Activated CD8-positive, alpha-beta memory T cell treated with anti-CD3 and anti-CD28 coated beads for 36 hours (primary cell): ENCODE measurements around the gene PSEN2. TPM values are rescaled to one million over a fixed set of nuclear protein-coding genes. Genes with fewer than 3 reads are reported as not detected.
"Not testable (repeated sequence)": the region's sequence is repeated elsewhere in the genome, so short reads cannot be mapped to it uniquely, and the experiment has no call there.

Experiments
- CTCF ChIA-PET: fragments of 350-600 bp; sonication (Branson Sonifier 250); formaldehyde crosslinking; loops from one replicate; lab custom pipeline; 2021; ENCODE audit warnings: antibody characterized with exemption; lab: Charles Lee
- POLR2A ChIA-PET: fragments of 350-600 bp; sonication (Branson Sonifier 250); formaldehyde crosslinking; loops from one replicate; lab custom pipeline; 2021; ENCODE audit warnings: antibody characterized with exemption; lab: Charles Lee
- total RNA-seq, 2 experiments: library from RNA; stranded (reverse); gene quantifications; one replicate each; pipeline ENCODE4 v1.2.3, GENCODE V29; 2021

The PSEN2 gene
- total RNA-seq, result 1 to 10 TPM; 7.2 to 7.7 TPM

DNA sequence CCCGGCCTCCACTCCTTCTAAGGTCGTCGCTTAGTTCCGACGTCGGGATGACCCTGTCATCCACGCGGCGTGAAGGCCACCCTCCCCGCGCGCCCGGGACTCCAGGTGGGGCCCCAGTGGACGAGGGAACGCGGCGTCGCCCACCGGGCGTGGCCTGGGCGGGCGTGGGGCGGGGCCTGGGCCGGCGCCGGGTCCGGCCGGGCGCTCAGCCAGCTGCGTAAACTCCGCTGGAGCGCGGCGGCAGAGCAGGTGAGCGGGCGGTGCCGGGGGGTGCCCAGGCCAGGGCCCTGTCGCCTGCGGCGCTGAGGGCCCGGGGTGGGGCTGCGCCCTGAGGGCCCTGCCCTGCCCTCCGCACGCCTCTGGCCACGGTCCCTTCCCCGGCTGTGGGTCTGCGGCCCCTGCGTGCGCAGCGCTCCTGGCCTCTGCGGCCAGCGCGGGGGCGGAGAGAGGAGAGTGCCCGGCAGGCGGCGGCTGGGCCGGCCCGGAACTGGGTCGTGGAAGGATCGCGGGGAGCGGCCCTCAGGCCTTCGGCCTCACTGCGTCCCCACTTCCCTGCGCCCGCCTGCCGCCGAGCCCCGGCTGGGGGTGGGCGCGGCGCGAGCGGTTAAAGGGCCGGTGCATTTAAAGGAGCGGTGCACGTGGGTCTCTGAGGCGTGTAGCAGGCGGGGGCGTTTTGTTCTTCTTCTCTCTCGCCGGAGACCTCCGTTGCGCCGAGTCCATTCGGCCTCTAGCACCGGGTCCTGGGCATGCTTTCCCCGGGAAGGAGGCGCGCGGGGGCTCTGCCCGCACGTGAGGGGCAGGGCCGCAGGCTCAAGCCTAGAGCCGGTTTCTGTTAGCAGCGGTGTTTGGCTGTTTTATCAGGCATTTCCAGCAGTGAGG is at the start of gene PSEN2:
TSS of gene PSEN2 (plus strand) at position 216 of the 879 bp plus-strand sequence. CDS start 11,292 bp downstream, outside the sequence.
- POLR2A ChIA-PET, result interaction anchor here (1.9 kb wide), 1 partner anchor 12 kb away, joined by 8 read pairs; no protein-coding TSS in a partner anchor
- CTCF ChIA-PET, result no interaction called here

- ChIA-PET CTCF (interaction anchor here (0.6 to 1.1 kb wide), 2 partner anchors 138 to 480 kb away, joined by 3 to 6 read pairs; no protein-coding TSS in a partner anchor), POLR2A (no interaction called here)
Observed at GRCh38 chr1:226820941-226821718, 49.3 kb upstream of the PSEN2 start.

DNA sequence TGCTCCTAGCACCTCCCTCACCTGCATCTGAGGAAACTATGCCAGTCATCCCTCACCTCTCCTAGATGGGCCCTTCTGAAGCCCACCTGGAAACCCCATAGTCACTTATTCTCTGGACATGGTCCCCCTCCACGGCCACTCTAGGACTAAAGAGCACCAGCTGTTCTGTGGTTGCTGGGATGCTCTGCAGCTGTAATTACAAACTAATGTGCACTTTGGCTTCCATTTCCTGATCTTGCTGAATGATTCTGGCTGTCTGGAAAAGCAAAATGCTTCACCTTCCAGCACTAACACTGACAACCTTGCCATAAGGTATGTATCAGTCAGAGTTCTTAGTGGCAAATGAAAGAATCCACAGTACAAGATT is 48.7 kb upstream of the PSEN2 start:
- CTCF ChIA-PET, result interaction anchor here (1.1 kb wide), 1 partner anchor 139 kb away, joined by 3 read pairs; no protein-coding TSS in a partner anchor

GRCh38 chr1:226823643-226824042 is 46.8 kb upstream of the PSEN2 start:
- CTCF ChIA-PET, result interaction anchor here (1.3 kb wide), 1 partner anchor 190 kb away, joined by 4 read pairs; no protein-coding TSS in a partner anchor
- POLR2A ChIA-PET, result interaction anchor here (0.6 kb wide), 2 partner anchors 84 to 161 kb away, joined by 3 read pairs; no protein-coding TSS in a partner anchor

More for the DNA sequence above, 48.7 kb upstream of the PSEN2 start:
- POLR2A ChIA-PET, result no interaction called here

GRCh38 chr1:226825037-226825745 is 45.2 kb upstream of the PSEN2 start:
- POLR2A ChIA-PET, result interaction anchor here (0.5 kb wide), 1 partner anchor 25 kb away, joined by 6 read pairs; no protein-coding TSS in a partner anchor

DNA sequence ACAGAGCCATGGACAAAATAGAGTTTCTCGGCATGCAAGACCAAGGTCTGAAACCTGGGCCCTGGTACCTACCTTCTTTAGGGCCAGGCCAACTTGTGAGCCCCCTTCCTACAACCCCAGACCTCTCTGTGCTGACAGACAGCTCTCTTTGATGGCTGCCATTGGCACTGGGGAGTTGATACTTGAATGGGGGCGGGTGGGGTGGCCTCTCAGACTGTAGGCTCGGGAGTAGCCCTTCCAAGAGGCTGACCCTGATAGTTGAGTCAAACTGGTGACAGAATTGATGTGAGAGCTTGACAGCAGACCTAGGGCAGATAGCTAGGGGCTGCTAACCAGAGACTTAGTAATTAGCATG is 44.7 kb upstream of the PSEN2 start:
- CTCF ChIA-PET, result interaction anchor here (1.4 to 4.9 kb wide), 3 partner anchors 191 to 199 kb away, joined by 5 to 34 read pairs (median 26); no protein-coding TSS in a partner anchor
- POLR2A ChIA-PET, result interaction anchor here (0.5 to 1.2 kb wide), 2 partner anchors 25 to 89 kb away, joined by 3 to 6 read pairs; no protein-coding TSS in a partner anchor

More at GRCh38 chr1:226825037-226825745, 45.2 kb upstream of the PSEN2 start:
- CTCF ChIA-PET, result interaction anchor here (1.4 to 4.9 kb wide), 2 partner anchors 191 to 199 kb away, joined by 5 to 34 read pairs; no protein-coding TSS in a partner anchor

DNA sequence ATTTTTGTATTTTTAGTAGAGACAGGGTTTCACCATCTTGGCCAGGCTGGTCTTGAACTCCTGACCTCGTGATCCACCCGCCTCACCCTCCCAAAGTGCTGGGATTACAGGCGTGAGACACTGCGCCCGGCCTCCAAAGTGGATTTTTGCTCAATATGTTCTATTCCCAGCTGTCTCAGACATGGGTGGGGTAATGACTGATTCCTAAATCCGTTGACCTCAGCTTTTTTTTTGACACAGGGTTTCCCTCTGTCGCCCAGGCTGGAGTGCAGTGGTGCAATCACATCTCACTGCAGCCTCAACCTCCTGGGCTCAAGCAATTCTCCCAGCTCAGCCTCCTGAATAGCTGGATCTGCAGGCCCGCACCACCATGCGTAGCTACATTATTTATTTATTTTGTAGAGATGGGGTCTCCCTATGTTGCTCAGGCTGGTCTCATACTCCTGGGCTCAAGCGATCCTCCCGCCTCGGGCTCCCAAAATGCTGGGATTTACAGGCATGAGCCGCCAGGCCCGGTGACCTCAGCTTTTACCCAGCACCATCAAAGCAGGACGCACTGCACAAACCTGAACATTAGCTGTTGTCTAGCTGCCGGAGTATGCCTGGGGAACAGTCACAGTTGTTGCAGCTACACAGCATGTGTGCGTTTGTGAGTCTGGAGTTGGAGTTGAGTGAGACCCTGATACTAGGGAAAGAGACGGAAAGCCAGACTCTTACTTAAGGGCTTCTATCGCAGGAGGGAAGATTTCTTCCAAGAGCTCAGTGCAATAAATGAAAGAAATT is 43.7 kb upstream of the PSEN2 start:
- ChIA-PET CTCF (interaction anchor here (1.0 to 4.9 kb wide), 5 partner anchors 175 to 217 kb away, joined by 3 to 34 read pairs (median 13); no protein-coding TSS in a partner anchor), POLR2A (interaction anchor here (1.2 kb wide), 1 partner anchor 90 kb away, joined by 3 read pairs; no protein-coding TSS in a partner anchor)

- ChIA-PET POLR2A (interaction anchor here (1.0 to 1.4 kb wide), 2 partner anchors 37 to 184 kb away, joined by 4 to 5 read pairs; no protein-coding TSS in a partner anchor), CTCF (interaction anchor here (1.0 to 4.9 kb wide), 12 partner anchors 86 to 218 kb away, joined by 3 to 34 read pairs (median 3); no protein-coding TSS in a partner anchor)
Observed at GRCh38 chr1:226827458-226827857, 43.0 kb upstream of the PSEN2 start.

DNA sequence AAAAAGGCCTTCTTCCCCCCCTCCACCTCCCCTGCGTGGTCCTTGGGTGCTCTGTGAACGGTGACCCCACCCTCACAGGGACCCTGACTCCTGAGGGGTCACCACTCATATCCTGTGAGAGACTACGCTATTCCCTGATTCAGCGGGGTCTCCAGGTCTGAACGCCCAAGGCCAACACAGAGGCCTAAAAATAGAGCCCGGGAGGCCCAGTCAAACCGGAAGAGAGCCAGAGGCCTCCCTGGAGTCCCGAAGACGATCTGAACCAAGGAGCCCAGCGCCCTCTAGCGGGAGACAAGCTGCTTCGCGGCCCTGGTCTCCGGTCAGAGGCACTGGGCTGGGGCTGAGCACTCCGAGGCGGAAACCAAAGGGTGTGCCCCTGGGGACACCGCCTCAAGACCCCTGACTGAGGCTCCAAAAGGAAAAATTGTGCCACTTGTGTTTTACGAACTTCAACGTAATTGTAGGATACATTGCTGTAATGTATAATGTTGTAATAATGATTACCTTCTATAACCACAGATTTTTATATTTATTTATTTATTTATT is 42.4 kb upstream of the PSEN2 start:
- CTCF ChIA-PET, result interaction anchor here (0.5 to 4.9 kb wide), 19 partner anchors 12 to 371 kb away, joined by 3 to 34 read pairs (median 3); no protein-coding TSS in a partner anchor
- POLR2A ChIA-PET, result interaction anchor here (1.0 to 1.4 kb wide), 2 partner anchors 37 to 185 kb away, joined by 4 to 5 read pairs; no protein-coding TSS in a partner anchor

DNA sequence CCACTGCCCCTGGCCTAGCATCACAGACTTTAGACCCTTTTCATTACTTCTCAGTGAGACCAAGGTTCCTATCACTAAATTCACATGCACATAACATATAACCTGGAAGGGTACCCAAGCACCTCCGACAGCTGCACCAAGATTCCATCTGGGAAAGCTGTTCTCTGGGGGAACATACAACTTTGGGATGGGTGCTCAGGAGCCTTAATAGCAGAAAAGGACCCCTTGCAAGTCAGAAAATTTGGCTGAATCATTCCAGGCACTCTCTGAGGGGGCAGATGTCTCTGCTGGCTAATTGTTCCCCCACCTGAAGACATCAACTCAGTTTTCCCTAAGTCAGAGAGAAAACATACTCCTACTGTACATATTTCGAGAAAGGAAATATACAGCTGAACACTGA is 41.3 kb upstream of the PSEN2 start:
- ChIA-PET POLR2A (interaction anchor here (1.4 kb wide), 1 partner anchor 186 kb away, joined by 5 read pairs; no protein-coding TSS in a partner anchor), CTCF (interaction anchor here (0.6 to 4.9 kb wide), 5 partner anchors 38 to 203 kb away, joined by 3 to 34 read pairs (median 5); no protein-coding TSS in a partner anchor)

DNA sequence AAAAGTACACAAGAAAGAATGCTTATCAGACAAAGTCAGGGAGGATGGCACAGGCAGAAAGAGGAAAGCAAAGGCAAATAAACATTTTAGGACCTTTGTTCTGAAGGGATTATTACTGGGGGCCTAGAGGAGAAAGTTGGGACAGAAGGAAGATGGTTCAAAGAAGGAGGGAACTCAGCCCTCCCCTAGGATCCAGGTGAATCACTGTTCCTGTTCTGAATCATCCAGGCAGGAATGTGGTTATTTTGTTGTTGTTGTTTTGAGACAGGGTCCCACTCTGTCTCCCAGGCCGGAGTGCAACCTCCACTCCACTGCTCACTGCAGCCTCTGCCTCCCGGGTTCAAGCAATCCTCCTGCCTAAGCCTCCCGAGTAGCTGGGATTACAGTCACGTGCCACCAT is 38.5 kb upstream of the PSEN2 start:
- POLR2A ChIA-PET, result no interaction called here

DNA sequence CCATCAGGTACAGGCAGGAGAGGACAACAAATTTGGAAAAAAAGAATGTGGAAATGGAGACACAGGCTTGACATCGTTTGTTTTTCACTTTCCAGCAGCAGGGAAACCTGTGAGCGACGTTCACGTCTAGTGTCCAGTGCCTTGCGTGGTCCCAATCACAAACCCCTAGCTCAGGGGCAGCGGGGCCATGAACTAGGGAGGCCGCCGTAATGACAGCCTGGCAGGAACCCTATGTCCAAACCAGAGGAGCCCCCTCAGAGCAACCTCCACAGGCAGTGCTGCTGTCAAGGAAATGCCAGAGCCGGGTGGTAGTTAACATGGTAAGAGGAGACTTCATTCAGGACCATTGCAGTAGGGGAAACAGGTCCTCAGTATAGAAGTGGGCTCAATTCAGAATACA is 37.8 kb upstream of the PSEN2 start:
- ChIA-PET POLR2A (no interaction called here), CTCF (no interaction called here)

More for the DNA sequence above, 38.5 kb upstream of the PSEN2 start:
- CTCF ChIA-PET, result no interaction called here

DNA sequence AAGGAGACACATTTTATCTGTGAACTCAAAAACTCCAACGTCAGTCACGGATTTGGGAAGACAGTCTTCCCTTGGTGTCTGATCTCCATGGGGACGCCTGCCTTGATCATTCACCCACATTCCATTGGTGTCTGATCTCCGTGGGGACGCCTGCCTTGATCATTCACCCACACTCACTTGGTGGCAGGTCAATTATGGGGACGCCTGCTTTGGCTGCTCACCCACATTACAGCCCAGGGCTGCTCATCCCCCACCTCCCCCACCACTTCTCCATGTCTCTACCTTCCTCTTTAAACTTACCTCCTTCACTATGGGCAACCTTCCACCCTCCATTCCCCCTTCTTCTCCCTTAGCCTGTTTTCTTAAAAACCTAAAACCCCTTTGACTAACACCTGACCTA is 36.2 kb upstream of the PSEN2 start:
- CTCF ChIA-PET, result not testable (repeated sequence)

GRCh38 chr1:226835396-226835795 is 35.0 kb upstream of the PSEN2 start:
- POLR2A ChIA-PET, result interaction anchor here (0.6 kb wide), 1 partner anchor 253 kb away, joined by 3 read pairs; no protein-coding TSS in a partner anchor
- CTCF ChIA-PET, result not testable (repeated sequence)

More for the DNA sequence above, 36.2 kb upstream of the PSEN2 start:
- POLR2A ChIA-PET, result not testable (repeated sequence)

DNA sequence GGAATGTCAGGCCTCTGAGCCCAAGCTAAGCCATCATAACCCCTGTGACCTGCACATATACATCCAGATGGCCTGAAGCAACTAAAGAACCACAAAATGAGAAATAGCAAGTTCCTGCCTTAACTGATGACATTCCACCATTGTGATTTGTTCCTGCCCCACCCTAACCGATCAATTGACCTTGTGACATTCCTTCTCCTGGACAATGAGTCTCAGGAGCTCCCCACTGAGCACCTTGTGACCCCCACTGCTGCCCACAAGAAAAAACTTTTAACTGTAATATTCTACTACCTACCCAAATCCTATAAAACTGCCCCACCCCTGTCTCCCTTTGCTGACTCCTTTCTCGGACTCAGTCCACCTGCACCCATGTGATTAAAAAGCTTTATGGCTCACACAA is 32.5 kb upstream of the PSEN2 start:
- POLR2A ChIA-PET, CTCF ChIA-PET: not testable (repeated sequence)

- ChIA-PET POLR2A (no interaction called here), CTCF (no interaction called here)
Observed at GRCh38 chr1:226838456-226838855, 32.0 kb upstream of the PSEN2 start.

GRCh38 chr1:226845624-226846023 is 24.8 kb upstream of the PSEN2 start:
- ChIA-PET POLR2A (no interaction called here), CTCF (no interaction called here)
